Breast epithelium (tissue), 4 donors: ENCODE results near the gene ATRAID. TPM values are rescaled to one million over a fixed set of nuclear protein-coding genes. Genes with fewer than 3 reads are reported as not detected.

ENCODE experiments used
- DNase-seq, 2 donors: peaks; one replicate each; pipeline ENCODE4 v3.0.0-alpha.2; 2019; ENCODE audit warnings: low spot score in 2 of 2
- H3K27ac ChIP-seq, 2 donors: fragments of 200-600 bp; sonication (generic) in 1 of 2; one replicate each; pipeline ENCODE4 v1.5.1; 2016 to 2019; ENCODE audit warnings: mild to moderate bottlenecking in 1 of 2
- H3K27me3 ChIP-seq, 2 donors: fragments of 200-600 bp; sonication (generic) in 1 of 2; one replicate each; pipeline versions ENCODE4 v1.5.1 to v1.6.0; 2017 to 2019; ENCODE audit warnings: control low read depth in 1 of 2, mild to moderate bottlenecking in 1 of 2
- H3K36me3 ChIP-seq: fragments of 200-600 bp; one replicate; pipeline ENCODE4 v1.5.1; 2019
- H3K4me1 ChIP-seq, 2 donors: fragments of 200-600 bp; sonication (generic); one replicate each; pipeline ENCODE4 v1.5.1; 2016 to 2019; ENCODE audit warnings: control low read depth in 1 of 2
- H3K4me3 ChIP-seq, 3 donors: fragments of 200-600 bp; sonication (generic); 1 replicate in 2 of 3; 2 replicates in 1 of 3; pipeline ENCODE4 v1.5.1; 2016 to 2019; ENCODE audit warnings: mild to moderate bottlenecking in 3 of 3, moderate library complexity in 2 of 3
- H3K9me3 ChIP-seq, 2 donors: fragments of 200-600 bp; sonication (generic) in 1 of 2; one replicate each; pipeline ENCODE4 v1.5.1; 2016 to 2019; ENCODE audit warnings: control low read depth in 1 of 2
- CTCF ChIP-seq, 3 donors: fragments of 450-650 bp; IDR thresholded peaks; one replicate each; pipeline ENCODE4 v1.5.1; 2016 to 2017; ENCODE audit warnings: antibody characterized with exemption in 3 of 3, mild to moderate bottlenecking in 3 of 3, moderate library complexity in 3 of 3
- POLR2A ChIP-seq: fragments of 450-650 bp; IDR thresholded peaks from one replicate; pipeline ENCODE4 v1.6.1; 2016; ENCODE audit warnings: antibody characterized with exemption, mild to moderate bottlenecking, moderate library complexity
- POLR2AphosphoS5 ChIP-seq, 3 donors: sonication (generic); formaldehyde crosslinking; IDR thresholded peaks; one replicate each; pipeline ENCODE4 v1.6.1; 2017; ENCODE audit warnings: antibody characterized with exemption in 3 of 3
- intact Hi-C: fragments of 100-400 bp; cut with DNase I; formaldehyde crosslinking; loops from one replicate; pipeline ENCODE4 v1.15.1; 2023; ENCODE audit warnings: low total_unique reads
- total RNA-seq, 3 donors: library from RNA; depleted of rRNA; stranded (reverse); fragments of >200 nt; gene quantifications; one replicate each; pipeline ENCODE4 v1.1.0, GENCODE V29; 2016

The ATRAID gene
- total RNA-seq, 3 donors from 2014 or later = 146 to 243 (median 177) TPM

DNA sequence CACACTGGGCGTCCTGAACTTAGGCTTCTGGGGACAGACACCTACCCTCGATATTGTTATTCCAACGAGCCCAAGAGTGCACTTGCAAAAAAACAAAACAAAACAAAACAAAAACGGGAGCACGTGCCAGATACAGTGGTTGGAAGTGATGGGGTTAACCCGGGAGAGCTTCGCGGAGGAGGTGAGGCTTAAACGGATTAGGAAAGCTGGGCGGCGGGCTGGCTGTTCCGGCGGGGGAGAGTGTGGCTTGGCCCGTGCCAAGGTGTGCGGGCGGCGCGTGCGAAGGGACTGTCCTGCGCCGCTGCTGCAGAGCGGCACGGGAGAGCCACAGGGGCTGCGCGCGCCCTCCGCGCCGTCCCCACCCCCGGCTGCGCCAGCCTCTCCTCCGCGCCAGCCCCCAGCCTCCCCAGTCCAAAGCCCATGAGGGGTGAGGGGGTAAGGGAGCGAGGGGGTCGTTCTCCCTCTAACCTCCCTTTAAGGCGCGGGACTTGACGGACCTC lies 52.5 kb downstream of the ATRAID start:
- Histone ChIP-seq H3K27me3 (peaks cover 11 to 59% of the 10 kb centered on the region in 2 donors), H3K4me1 (peaks cover 16 to 23% of the 10 kb centered on the region in 2 donors), H3K36me3 (no peaks in the 10 kb centered on the region), H3K4me3 (peak overlapping the region; percentile 15 to 79 (median 59)), H3K9me3 (no peaks in the 10 kb centered on the region), H3K27ac (no peak overlapping the region)
- intact Hi-C loops = no loop called here
- DNase-seq = no peak
- TF ChIP-seq CTCF (IDR thresholded peaks at IDR 0.05) (no peak), POLR2AphosphoS5 (IDR thresholded peaks at IDR 0.05) (no peak), POLR2A (no peak)

GRCh38 chr2:27264753-27265535 lies 53.1 kb downstream of the ATRAID start:
- Histone ChIP-seq H3K27ac (no peak overlapping the region), H3K9me3 (no peaks in the 10 kb centered on the region), H3K4me1 (peaks cover 16 to 23% of the 10 kb centered on the region in 2 donors), H3K36me3 (no peaks in the 10 kb centered on the region), H3K4me3 (peak overlapping the region; percentile 15 to 79 (median 59)), H3K27me3 (peaks cover 11 to 54% of the 10 kb centered on the region in 2 donors)
- DNase-seq = no peak
- intact Hi-C loops = no loop called here
- TF ChIP-seq POLR2A (no peak), CTCF (IDR thresholded peaks at IDR 0.05) (peak in 1 of 3 donors; percentile 18), POLR2AphosphoS5 (IDR thresholded peaks at IDR 0.05) (no peak)

- intact Hi-C loops = no loop called here
- H3K4me3 ChIP-seq = no peak overlapping the region
- no peak for DNase-seq
- no peaks in the 10 kb centered on the region for H3K36me3 ChIP-seq
- peaks cover 16 to 23% of the 10 kb centered on the region in 2 donors for H3K4me1 ChIP-seq
- no peaks in the 10 kb centered on the region for H3K9me3 ChIP-seq
- no peak for TF ChIP-seq CTCF (IDR thresholded peaks at IDR 0.05)
- no peak for TF ChIP-seq POLR2A
- no peak for TF ChIP-seq POLR2AphosphoS5 (IDR thresholded peaks at IDR 0.05)
- no peak overlapping the region for H3K27ac ChIP-seq
- peaks cover 11 to 54% of the 10 kb centered on the region in 2 donors for H3K27me3 ChIP-seq
Observed at GRCh38 chr2:27265536-27265870, 53.7 kb downstream of the ATRAID start.

Other genes starting within 250 kb of the ATRAID start
- 10 to 100 TPM; 10.6 to 21.3 (median 19.9) TPM for gene MAPRE3, start 241.4 kb upstream of the ATRAID start, total RNA-seq
- 10 to 100 TPM; 41.1 to 56.0 (median 47.3) TPM for gene TMEM214, start 179.1 kb upstream of the ATRAID start, total RNA-seq
- 10 to 100 TPM; 12.5 to 21.5 (median 16.1) TPM for gene AGBL5, start 160.4 kb upstream of the ATRAID start, total RNA-seq
- 100 to 1,000 TPM; 271 to 309 (median 281) TPM for gene OST4, start 140.4 kb upstream of the ATRAID start, total RNA-seq
- gene EMILIN1, start 133.4 kb upstream of the ATRAID start, total RNA-seq = 10 to 100 TPM; 25.6 to 94.7 (median 26.9) TPM
- 1 to 10 TPM; 2.2 to 4.1 (median 3.6) TPM for gene KHK, start 125.3 kb upstream of the ATRAID start, total RNA-seq
- 10 to 100 TPM in 1 of 3 donors, 1 to 10 TPM in 2; 3.2 to 16.4 (median 3.4) TPM for gene CGREF1, start 92.9 kb upstream of the ATRAID start, total RNA-seq
- under 1 TPM in 2 of 3 donors, not detected in 1; 0.29 to 0.80 TPM for gene ABHD1, start 88.2 kb upstream of the ATRAID start, total RNA-seq
- gene PREB, start 77.4 kb upstream of the ATRAID start, total RNA-seq = 100 to 1,000 TPM in 1 of 3 donors, 10 to 100 TPM in 2; 51.5 to 113 (median 69.4) TPM
- not detected for gene PRR30, start 72.6 kb upstream of the ATRAID start, total RNA-seq
- not detected for gene TCF23, start 63.0 kb upstream of the ATRAID start, total RNA-seq
- gene SLC5A6, start 227 bp downstream of the ATRAID start, total RNA-seq = 10 to 100 TPM; 43.4 to 86.2 (median 84.9) TPM
- 10 to 100 TPM; 15.5 to 33.4 (median 17.3) TPM for gene CAD, start 5.3 kb downstream of the ATRAID start, total RNA-seq
- gene SLC30A3, start 51.0 kb downstream of the ATRAID start, total RNA-seq = under 1 TPM in 1 of 3 donors, not detected in 2; 0.33 TPM
- not detected for gene DNAJC5G, start 63.4 kb downstream of the ATRAID start, total RNA-seq
- under 1 TPM in 2 of 3 donors, not detected in 1; 0.15 to 0.66 TPM for gene TRIM54, start 70.4 kb downstream of the ATRAID start, total RNA-seq
- 1 to 10 TPM in 2 of 3 donors, under 1 TPM in 1; 0.80 to 8.8 (median 4.6) TPM for gene UCN, start 96.4 kb downstream of the ATRAID start, total RNA-seq
- gene MPV17, start 111.1 kb downstream of the ATRAID start, total RNA-seq = 10 to 100 TPM; 72.8 to 95.1 (median 79.4) TPM
- gene GTF3C2, start 144.7 kb downstream of the ATRAID start, total RNA-seq = 10 to 100 TPM; 32.6 to 63.5 (median 55.7) TPM
- gene EIF2B4, start 158.3 kb downstream of the ATRAID start, total RNA-seq = 10 to 100 TPM; 38.1 to 48.9 (median 47.9) TPM
- 100 to 1,000 TPM; 109 to 121 (median 116) TPM for gene SNX17, start 158.6 kb downstream of the ATRAID start, total RNA-seq
- gene ZNF513, start 168.7 kb downstream of the ATRAID start, total RNA-seq = 10 to 100 TPM in 2 of 3 donors, 1 to 10 TPM in 1; 5.9 to 22.5 (median 15.7) TPM
- gene PPM1G, start 197.6 kb downstream of the ATRAID start, total RNA-seq = 10 to 100 TPM; 46.2 to 59.0 (median 54.4) TPM
- gene NRBP1, start 216.6 kb downstream of the ATRAID start, total RNA-seq = 10 to 100 TPM; 70.5 to 87.5 (median 80.3) TPM
- gene KRTCAP3, start 230.3 kb downstream of the ATRAID start, total RNA-seq = 10 to 100 TPM in 2 of 3 donors, 1 to 10 TPM in 1; 3.8 to 31.2 (median 14.7) TPM